ENCODE results near the gene PEPD.

The PEPD gene

DNA sequence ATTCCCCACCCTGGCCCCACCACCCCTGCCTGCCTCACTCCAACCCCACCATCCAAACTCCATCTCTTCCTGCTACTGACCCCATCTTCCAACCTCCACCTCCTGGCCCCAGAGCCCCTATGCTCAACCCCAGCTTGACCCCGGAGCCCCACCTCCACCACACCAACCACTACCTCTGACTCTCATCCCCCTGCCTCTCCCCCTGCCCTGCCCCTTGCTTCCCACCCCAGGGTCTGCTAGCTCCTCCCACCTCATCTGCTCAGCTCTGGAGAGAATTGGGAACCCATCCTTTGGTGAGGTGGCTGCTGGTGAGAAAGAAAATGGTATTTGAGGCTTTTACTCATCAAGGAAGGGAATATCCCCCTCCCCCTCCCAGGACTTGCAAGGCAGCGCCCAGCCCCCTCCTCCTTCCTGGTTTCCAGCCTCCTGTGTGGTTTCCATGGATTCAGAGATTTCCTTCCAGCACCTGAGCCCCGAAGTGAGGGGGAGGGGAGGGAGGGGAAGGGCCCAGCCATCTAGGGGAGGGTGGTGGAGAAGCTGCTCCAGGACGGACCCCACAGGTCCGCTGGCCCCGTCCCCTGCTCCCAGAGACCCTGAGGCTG lies 11.4 kb upstream of the PEPD start:
- no peaks in the 10 kb centered on the region for H3K9me3 Mint-ChIP-seq
- H3K36me3 Mint-ChIP-seq (ENCODE audit: insufficient read depth) = no peaks in the 10 kb centered on the region
- H3K27me3 Mint-ChIP-seq = peaks cover 70% of the 10 kb centered on the region
- no peaks in the 10 kb centered on the region for H3K4me1 Mint-ChIP-seq
- H3K27ac Mint-ChIP-seq (ENCODE audit: low read depth) = no peak overlapping the region
- no peak overlapping the region for H3K4me3 Mint-ChIP-seq
- DNase-seq (ENCODE audit: low spot score in 2 of 2) (no peak), ATAC-seq (replicated peaks; ENCODE audit: extremely low read depth, poor library complexity, severe bottlenecking) (no peak)

DNA sequence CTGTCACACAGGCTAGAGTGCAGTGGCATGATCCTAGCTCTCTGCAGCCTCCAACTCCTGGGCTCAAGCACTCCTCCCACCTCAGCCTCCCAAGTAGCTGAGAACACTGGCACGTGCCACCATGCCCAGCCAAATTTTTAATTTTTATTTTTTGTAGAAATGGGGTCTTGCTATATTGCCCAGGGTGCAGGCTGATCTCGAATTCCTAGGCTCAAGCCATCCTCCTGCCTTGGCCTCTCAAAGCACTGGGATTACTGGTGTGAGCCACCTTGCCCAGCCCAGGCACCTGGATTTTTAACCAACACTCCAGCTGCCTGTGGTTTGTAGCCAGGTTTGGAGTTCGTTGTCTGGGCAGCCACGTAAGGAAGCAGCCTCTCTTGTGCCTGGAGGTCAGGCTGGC lies 9.3 kb upstream of the PEPD start:
- H3K27ac Mint-ChIP-seq (ENCODE audit: low read depth) = no peak overlapping the region
- H3K4me1 Mint-ChIP-seq = no peaks in the 10 kb centered on the region
- H3K27me3 Mint-ChIP-seq = peaks cover 61% of the 10 kb centered on the region
- H3K4me3 Mint-ChIP-seq = no peak overlapping the region
- H3K36me3 Mint-ChIP-seq (ENCODE audit: insufficient read depth) = no peaks in the 10 kb centered on the region
- DNase-seq (ENCODE audit: low spot score in 2 of 2) = no peak
- no peak for ATAC-seq (replicated peaks; ENCODE audit: extremely low read depth, poor library complexity, severe bottlenecking)
- H3K9me3 Mint-ChIP-seq = no peaks in the 10 kb centered on the region

DNA sequence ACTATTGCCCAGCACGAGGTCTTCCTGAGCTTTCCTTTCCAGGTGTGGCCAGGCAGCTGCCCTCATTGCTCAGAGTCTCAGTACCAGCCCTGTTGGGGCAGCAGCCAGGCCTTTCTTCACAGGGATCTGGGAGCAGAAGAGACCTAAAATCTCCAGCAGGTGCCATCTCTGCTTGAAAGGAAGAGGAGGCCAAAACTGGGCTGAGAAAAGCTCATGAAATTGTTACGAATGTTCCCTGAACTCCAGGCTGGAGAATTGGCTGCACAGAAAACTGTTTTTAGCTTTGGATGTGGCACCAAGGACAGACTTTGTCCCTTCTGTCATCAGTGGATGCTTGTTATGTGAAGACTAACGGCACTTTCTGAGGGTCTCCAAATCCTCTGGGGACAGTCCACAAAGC lies 8.7 kb upstream of the PEPD start:
- ATAC-seq (replicated peaks; ENCODE audit: extremely low read depth, poor library complexity, severe bottlenecking) = no peak
- H3K4me1 Mint-ChIP-seq = no peaks in the 10 kb centered on the region
- no peak overlapping the region for H3K27ac Mint-ChIP-seq (ENCODE audit: low read depth)
- no peaks in the 10 kb centered on the region for H3K36me3 Mint-ChIP-seq (ENCODE audit: insufficient read depth)
- DNase-seq (ENCODE audit: low spot score in 2 of 2) = no peak
- peaks cover 55% of the 10 kb centered on the region for H3K27me3 Mint-ChIP-seq
- no peak overlapping the region for H3K4me3 Mint-ChIP-seq
- no peaks in the 10 kb centered on the region for H3K9me3 Mint-ChIP-seq

DNA sequence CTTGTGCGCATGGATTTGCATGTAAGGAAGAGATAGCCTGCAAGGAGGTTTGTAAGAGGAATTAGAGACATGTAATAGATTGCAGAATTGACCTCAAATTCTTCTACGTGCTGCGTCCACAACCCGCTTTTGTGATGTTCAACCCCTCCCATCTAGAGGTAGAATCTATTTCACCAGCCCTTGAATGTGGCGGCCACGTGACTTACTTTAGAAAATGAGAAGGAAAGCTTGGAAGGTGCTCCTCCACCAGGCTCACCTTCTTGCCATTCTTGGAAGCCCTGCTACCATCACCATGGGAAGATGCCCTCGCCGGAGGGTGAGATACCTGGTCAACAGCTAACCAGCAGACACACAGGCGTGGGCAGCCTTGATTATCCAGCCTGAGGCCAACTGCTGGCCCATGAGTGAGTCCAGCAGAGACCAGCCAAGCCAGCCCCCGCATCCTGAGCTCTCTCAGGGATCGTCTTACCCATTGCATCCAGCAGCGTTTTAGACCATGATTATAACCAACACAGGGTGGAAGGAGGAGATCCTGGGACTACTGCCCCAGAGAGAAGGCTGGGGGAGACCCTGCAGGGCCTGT lies 7.6 kb upstream of the PEPD start:
- H3K4me3 Mint-ChIP-seq = no peak overlapping the region
- H3K4me1 Mint-ChIP-seq = no peaks in the 10 kb centered on the region
- H3K27me3 Mint-ChIP-seq = peaks cover 49% of the 10 kb centered on the region
- no peak overlapping the region for H3K27ac Mint-ChIP-seq (ENCODE audit: low read depth)
- DNase-seq (ENCODE audit: low spot score in 2 of 2) (no peak), ATAC-seq (replicated peaks; ENCODE audit: extremely low read depth, poor library complexity, severe bottlenecking) (no peak)
- no peaks in the 10 kb centered on the region for H3K36me3 Mint-ChIP-seq (ENCODE audit: insufficient read depth)
- no peaks in the 10 kb centered on the region for H3K9me3 Mint-ChIP-seq

DNA sequence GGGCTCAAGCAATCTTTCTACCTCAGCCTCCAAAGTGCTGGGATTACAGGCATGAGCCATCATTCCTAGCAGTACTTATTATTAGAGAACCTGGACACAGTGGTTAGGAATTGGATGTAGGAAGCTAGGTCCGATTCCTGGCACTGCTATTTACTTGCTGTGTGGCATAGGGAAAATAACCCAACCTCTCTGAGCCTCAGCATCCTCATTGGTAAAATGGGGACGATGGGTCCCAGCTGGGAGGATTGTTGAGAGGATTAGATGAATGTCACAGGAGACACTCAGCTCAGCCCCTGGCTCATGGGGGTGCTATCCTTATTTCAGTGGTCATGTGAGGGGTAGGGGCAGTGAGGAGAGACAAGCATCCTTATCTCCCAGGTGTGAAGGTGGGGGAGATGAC lies 6.8 kb upstream of the PEPD start:
- ATAC-seq (replicated peaks; ENCODE audit: extremely low read depth, poor library complexity, severe bottlenecking) (no peak), DNase-seq (ENCODE audit: low spot score in 2 of 2) (no peak)
- H3K27me3 Mint-ChIP-seq = peaks cover 49% of the 10 kb centered on the region
- H3K4me1 Mint-ChIP-seq = no peaks in the 10 kb centered on the region
- no peak overlapping the region for H3K4me3 Mint-ChIP-seq
- H3K36me3 Mint-ChIP-seq (ENCODE audit: insufficient read depth) = no peaks in the 10 kb centered on the region
- H3K9me3 Mint-ChIP-seq = no peaks in the 10 kb centered on the region
- no peak overlapping the region for H3K27ac Mint-ChIP-seq (ENCODE audit: low read depth)

DNA sequence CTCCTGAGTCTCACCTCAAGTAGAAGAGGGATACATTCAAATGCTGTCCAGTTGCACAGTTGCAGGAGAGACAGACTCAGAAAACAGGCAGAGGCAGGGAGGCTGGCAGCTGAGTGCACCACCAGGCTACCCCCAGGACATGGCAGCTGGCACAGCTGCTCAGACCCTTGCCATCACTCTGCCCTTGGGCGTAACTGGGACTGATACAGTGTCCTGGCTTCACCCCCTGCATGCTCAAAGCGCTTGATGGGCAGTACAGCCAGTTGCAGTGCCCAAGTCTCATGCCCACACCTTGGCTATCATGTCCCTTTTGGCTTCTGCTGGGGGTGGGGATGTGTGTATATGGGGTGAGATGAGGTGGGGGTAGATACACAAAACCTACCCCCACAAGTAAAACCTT lies 5.5 kb upstream of the PEPD start:
- Mint-ChIP-seq H3K27ac (ENCODE audit: low read depth) (no peak overlapping the region), H3K36me3 (ENCODE audit: insufficient read depth) (no peaks in the 10 kb centered on the region), H3K27me3 (peaks cover 49% of the 10 kb centered on the region), H3K4me3 (no peak overlapping the region), H3K9me3 (no peaks in the 10 kb centered on the region), H3K4me1 (peaks cover 8% of the 10 kb centered on the region)
- ATAC-seq (replicated peaks; ENCODE audit: extremely low read depth, poor library complexity, severe bottlenecking) (no peak), DNase-seq (ENCODE audit: low spot score in 2 of 2) (no peak)

DNA sequence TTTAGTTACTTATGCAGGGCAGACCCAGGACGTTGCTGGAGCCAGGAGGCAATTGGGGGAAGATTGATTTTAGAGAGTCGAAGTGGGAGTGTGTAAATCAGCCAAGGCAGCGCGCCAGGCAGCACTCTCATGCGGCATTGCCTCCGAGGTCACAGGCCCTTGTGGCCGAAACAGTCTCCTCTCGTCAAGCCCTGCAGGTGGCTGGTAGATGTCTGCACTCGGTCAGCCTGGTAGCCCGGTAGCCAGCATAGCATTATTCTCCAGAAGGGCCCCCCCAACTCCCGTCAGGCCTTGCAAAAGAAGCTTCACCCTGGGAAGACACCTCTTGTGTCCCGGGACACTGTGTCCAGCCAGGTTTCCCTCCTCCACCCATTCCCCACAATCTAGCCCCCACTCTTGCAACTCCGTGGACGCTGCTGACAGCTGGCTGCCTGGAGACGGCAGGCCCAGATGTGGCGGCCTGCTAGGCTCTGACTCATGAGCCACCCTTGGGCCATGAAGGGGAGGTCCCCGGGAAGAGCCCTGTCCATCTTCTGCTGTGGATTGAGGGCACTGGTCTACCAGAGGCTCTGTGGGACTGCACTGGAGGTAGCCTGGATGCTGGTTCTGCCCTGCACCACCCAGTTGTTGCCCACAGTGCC lies 2.6 kb upstream of the PEPD start:
- DNase-seq (ENCODE audit: low spot score in 2 of 2) = no peak
- ATAC-seq (replicated peaks; ENCODE audit: extremely low read depth, poor library complexity, severe bottlenecking) = no peak
- Mint-ChIP-seq H3K27me3 (peaks cover 24% of the 10 kb centered on the region), H3K9me3 (no peaks in the 10 kb centered on the region), H3K27ac (ENCODE audit: low read depth) (no peak overlapping the region), H3K36me3 (ENCODE audit: insufficient read depth) (no peaks in the 10 kb centered on the region), H3K4me3 (no peak overlapping the region), H3K4me1 (peaks cover 24% of the 10 kb centered on the region)

DNA sequence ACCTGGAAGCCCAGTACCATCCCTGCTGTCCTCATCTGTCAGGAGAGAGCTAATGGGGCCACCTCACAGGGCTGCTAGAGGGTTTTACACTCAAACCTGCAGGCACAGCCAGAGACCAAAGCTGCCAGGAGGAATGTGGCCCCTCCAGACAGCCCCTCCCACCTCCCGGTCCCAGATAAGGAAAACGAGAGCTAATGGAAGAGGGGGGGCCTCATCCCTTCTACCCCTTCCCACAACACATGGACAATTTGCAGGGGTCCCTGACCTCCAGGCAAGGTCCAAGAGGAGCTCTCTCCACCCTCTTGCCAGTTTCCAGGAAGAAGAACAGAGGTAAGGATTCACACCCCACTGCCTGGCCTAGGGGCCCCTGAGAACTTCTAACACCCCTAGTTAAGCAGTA lies 1.6 kb upstream of the PEPD start:
- Mint-ChIP-seq H3K4me1 (peaks cover 24% of the 10 kb centered on the region), H3K27me3 (peaks cover 14% of the 10 kb centered on the region), H3K9me3 (no peaks in the 10 kb centered on the region), H3K4me3 (no peak overlapping the region), H3K36me3 (ENCODE audit: insufficient read depth) (no peaks in the 10 kb centered on the region), H3K27ac (ENCODE audit: low read depth) (no peak overlapping the region)
- DNase-seq (ENCODE audit: low spot score in 2 of 2) (no peak), ATAC-seq (replicated peaks; ENCODE audit: extremely low read depth, poor library complexity, severe bottlenecking) (no peak)

DNA sequence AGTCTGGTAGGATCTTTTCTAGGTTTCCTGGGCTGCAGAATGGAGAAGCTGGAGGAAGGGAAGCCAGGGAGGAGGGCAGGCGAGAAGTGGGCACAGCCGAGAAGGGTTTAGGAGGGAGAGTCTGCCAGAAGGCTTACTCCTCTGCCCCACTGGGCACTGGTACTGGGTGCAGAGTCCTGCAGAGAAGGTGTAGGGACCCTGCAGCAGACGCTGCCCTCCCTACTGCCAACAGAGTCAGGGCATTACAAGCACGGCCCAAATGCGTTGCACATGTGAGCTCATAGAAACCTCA lies 726 bp upstream of the PEPD start:
- H3K4me1 Mint-ChIP-seq = peaks cover 24% of the 10 kb centered on the region
- no peaks in the 10 kb centered on the region for H3K9me3 Mint-ChIP-seq
- peak overlapping the region; percentile 62 for H3K27ac Mint-ChIP-seq (ENCODE audit: low read depth)
- H3K36me3 Mint-ChIP-seq (ENCODE audit: insufficient read depth) = no peaks in the 10 kb centered on the region
- DNase-seq (ENCODE audit: low spot score in 2 of 2) = no peak
- no peak for ATAC-seq (replicated peaks; ENCODE audit: extremely low read depth, poor library complexity, severe bottlenecking)
- peak overlapping the region; percentile 71 for H3K4me3 Mint-ChIP-seq
- peaks cover 6% of the 10 kb centered on the region for H3K27me3 Mint-ChIP-seq

DNA sequence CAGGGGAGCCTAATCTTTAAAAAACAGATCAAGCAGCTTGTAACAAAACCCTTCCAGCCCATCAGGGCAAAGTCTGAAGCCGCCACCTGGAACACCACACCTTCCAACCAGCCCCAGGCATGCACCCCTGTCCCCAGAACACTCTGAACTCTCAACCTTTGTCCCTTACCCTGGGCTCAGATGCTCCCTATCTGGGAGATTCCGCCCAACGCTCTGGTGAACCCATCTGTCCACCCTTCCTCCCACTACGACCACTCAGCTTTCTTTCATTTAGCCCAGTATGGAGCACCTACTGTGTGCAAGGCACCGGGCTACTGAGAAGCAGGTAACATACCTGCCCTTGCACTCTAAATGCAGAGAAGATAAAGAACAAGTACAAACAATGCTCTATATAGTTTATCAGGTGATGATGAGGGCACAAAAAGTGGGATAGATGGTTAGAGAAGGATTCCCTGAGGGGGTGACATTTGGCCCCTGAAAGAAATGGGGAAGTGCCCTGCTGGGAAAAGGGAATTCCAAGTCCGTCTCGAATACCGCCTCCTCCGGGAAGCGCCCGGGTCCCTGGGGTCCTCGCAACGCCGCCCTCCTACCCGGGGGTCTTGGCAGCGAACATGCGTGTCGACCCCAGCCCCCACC lies 629 bp downstream of the PEPD start:
- Mint-ChIP-seq H3K27me3 (no peaks in the 10 kb centered on the region), H3K4me1 (peaks cover 31% of the 10 kb centered on the region), H3K27ac (ENCODE audit: low read depth) (peak overlapping the region; percentile 9), H3K9me3 (no peaks in the 10 kb centered on the region), H3K4me3 (peak overlapping the region; percentile 71), H3K36me3 (ENCODE audit: insufficient read depth) (no peaks in the 10 kb centered on the region)
- no peak for ATAC-seq (replicated peaks; ENCODE audit: extremely low read depth, poor library complexity, severe bottlenecking)
- DNase-seq (ENCODE audit: low spot score in 2 of 2) = no peak

DNA sequence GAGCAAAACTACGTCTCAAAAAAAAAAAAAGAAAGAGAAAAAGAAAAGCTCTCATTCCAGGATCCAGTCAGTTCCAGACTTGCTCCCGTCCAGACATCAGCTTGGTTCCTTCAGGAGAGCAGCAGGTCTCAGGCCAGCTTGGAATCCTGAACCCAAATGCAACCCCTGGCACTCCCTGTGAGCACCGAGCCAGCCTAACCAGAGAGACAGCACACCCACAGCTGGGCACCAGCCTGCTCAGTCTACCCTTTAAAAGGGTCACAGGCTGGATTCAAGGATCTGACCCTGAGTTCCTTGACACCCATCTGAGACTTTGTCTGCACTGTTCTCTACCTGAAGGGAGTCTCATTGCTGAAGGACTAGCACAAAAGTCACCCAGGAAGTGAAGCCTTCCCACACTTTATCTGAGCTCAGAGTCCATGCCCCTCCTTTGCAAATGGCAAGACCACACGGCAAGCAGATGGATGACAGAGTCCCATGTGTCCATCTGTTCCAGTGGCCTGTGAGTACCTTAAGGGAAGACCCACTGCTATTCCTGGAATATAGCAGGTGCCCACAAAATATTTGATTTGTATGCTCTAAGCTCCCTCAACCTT lies 1.4 kb downstream of the PEPD start:
- Mint-ChIP-seq H3K9me3 (no peaks in the 10 kb centered on the region), H3K4me1 (peaks cover 33% of the 10 kb centered on the region), H3K4me3 (peak overlapping the region; percentile 71), H3K36me3 (ENCODE audit: insufficient read depth) (no peaks in the 10 kb centered on the region), H3K27me3 (no peaks in the 10 kb centered on the region), H3K27ac (ENCODE audit: low read depth) (peak overlapping the region; percentile 9)
- no peak for ATAC-seq (replicated peaks; ENCODE audit: extremely low read depth, poor library complexity, severe bottlenecking)
- no peak for DNase-seq (ENCODE audit: low spot score in 2 of 2)

DNA sequence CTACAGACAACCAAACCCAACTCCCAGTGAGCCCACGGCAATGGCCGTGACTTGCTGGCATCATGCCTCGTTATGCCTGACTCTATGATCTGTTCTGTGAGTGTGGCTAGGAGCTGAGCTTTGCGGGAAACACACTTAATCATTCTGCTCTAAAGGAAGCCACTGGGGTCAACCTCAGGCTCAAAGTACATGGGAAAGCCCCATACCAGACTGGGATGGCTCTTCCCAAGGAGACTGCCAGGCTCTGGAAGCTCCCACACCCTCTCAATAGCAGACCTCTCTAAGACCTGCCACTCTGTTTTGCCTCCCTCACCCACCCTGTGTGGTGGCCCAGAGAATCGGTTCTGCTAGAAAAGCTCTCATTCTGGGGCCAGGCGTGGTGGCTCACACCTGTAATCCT lies 2.2 kb downstream of the PEPD start:
- no peaks in the 10 kb centered on the region for H3K9me3 Mint-ChIP-seq
- no peaks in the 10 kb centered on the region for H3K36me3 Mint-ChIP-seq (ENCODE audit: insufficient read depth)
- DNase-seq (ENCODE audit: low spot score in 2 of 2) (no peak), ATAC-seq (replicated peaks; ENCODE audit: extremely low read depth, poor library complexity, severe bottlenecking) (no peak)
- H3K4me3 Mint-ChIP-seq = peak overlapping the region; percentile 38
- H3K4me1 Mint-ChIP-seq = peaks cover 40% of the 10 kb centered on the region
- H3K27me3 Mint-ChIP-seq = no peaks in the 10 kb centered on the region
- H3K27ac Mint-ChIP-seq (ENCODE audit: low read depth) = no peak overlapping the region

DNA sequence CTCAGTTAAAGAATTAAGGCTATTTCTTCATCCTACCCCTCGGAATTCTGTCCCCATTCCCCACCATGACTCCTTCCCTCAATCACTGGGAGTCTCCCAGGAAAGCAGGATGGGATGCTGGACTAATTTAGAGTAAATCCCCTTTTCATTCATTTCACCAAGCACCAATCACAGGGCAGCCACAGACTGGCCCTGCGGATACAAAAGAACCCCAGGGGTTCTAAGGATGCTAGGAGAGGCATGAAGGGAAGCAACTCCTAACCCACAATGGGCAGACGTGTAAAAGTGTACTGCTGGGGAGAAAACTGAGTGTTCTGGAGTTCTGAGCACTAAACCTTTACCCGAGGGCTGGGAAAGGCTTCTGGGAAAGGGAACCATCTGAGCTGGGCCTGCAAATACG lies 3.0 kb downstream of the PEPD start:
- H3K27ac Mint-ChIP-seq (ENCODE audit: low read depth) = no peak overlapping the region
- DNase-seq (ENCODE audit: low spot score in 2 of 2) (no peak), ATAC-seq (replicated peaks; ENCODE audit: extremely low read depth, poor library complexity, severe bottlenecking) (no peak)
- no peaks in the 10 kb centered on the region for H3K27me3 Mint-ChIP-seq
- H3K36me3 Mint-ChIP-seq (ENCODE audit: insufficient read depth) = no peaks in the 10 kb centered on the region
- no peak overlapping the region for H3K4me3 Mint-ChIP-seq
- peaks cover 49% of the 10 kb centered on the region for H3K4me1 Mint-ChIP-seq
- no peaks in the 10 kb centered on the region for H3K9me3 Mint-ChIP-seq
